Neural progenitor cell (in vitro differentiated cells): ENCODE results near the gene NUDT16L1.

ENCODE experiments used
- EZH2 ChIP-seq: fragments of 200-600 bp; sonication (generic); IDR thresholded peaks from 2 replicates; pipeline ENCODE4 v1.6.1; 2017; ENCODE audit warnings: antibody characterized with exemption, mild to moderate bottlenecking, moderate library complexity
- EZH2phosphoT487 ChIP-seq: fragments of 200-600 bp; sonication (generic); IDR thresholded peaks from 2 replicates; pipeline ENCODE4 v1.6.1; 2017; ENCODE audit warnings: antibody characterized with exemption
- TF ChIP-seq, protein P1 (sequence below): fragments of 200-600 bp; sonication (generic); IDR thresholded peaks from 2 replicates; pipeline ENCODE4 v1.5.1; 2017; ENCODE audit warnings: antibody characterized with exemption, mild to moderate bottlenecking

DNA sequence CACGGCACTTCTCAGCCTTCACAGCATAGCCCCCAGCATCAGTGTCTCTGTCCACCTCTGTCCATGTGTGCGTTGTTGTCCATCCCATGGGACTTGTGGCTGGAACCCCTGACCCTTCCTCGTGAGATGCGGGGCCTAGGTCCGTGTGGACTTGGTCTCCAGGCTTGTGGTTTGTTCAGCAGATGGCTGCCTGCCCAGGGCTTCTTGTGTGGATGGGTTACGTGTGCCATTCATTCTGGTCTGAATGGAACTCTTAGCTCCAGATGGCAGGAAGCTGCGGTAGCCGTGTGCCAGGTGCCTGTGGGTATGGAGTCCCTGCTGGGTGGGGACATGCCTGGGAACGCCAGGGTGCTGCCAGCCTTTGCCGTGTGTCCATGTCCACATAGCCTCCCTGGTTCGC lies 31.7 kb upstream of the NUDT16L1 start:
- TF ChIP-seq, protein P1, sequence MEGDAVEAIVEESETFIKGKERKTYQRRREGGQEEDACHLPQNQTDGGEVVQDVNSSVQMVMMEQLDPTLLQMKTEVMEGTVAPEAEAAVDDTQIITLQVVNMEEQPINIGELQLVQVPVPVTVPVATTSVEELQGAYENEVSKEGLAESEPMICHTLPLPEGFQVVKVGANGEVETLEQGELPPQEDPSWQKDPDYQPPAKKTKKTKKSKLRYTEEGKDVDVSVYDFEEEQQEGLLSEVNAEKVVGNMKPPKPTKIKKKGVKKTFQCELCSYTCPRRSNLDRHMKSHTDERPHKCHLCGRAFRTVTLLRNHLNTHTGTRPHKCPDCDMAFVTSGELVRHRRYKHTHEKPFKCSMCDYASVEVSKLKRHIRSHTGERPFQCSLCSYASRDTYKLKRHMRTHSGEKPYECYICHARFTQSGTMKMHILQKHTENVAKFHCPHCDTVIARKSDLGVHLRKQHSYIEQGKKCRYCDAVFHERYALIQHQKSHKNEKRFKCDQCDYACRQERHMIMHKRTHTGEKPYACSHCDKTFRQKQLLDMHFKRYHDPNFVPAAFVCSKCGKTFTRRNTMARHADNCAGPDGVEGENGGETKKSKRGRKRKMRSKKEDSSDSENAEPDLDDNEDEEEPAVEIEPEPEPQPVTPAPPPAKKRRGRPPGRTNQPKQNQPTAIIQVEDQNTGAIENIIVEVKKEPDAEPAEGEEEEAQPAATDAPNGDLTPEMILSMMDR: no peak
- no peak for TF ChIP-seq EZH2phosphoT487
- TF ChIP-seq EZH2: no peak
